Keratinocyte (primary cell): ENCODE data around the gene SEC14L5. TPM values are rescaled to one million over a fixed set of nuclear protein-coding genes. Genes with fewer than 3 reads are reported as not detected.
"Not testable (repeated sequence)": the region's sequence is repeated elsewhere in the genome, so short reads cannot be mapped to it uniquely, and the experiment has no call there.

Experiments used
- DNase-seq: peaks from one replicate; pipeline ENCODE4 v3.0.0-alpha.2; 2011; ENCODE audit warnings: low read depth, missing footprints, low spot score
- FAIRE-seq: peaks from 2 replicates; lab custom pipeline; 2011; peaks lifted over from hg19 to GRCh38; lab: Jason Lieb, UNC
- H2AFZ ChIP-seq: 2 replicates; pipeline ENCODE4 v1.6.0; 2012; ENCODE audit warnings: low read length, control low read depth, inconsistent platforms; ENCODE audit not compliant: control insufficient read depth
- H3K27ac ChIP-seq: 2 replicates; pipeline ENCODE4 v1.5.1; 2011; ENCODE audit warnings: low read length; ENCODE audit not compliant: control insufficient read depth, insufficient read depth
- H3K27me3 ChIP-seq: 3 replicates; pipeline ENCODE4 v1.6.0; 2011; ENCODE audit warnings: low read length; ENCODE audit not compliant: control insufficient read depth, insufficient read depth; ENCODE audit errors: extremely low read depth
- H3K36me3 ChIP-seq, 2 experiments: 2 replicates in 1 of 2; 3 replicates in 1 of 2; pipeline ENCODE4 v1.5.1; 2011; ENCODE audit warnings: low read length in 2 of 2, mild to moderate bottlenecking in 1 of 2; ENCODE audit not compliant: control insufficient read depth in 2 of 2, insufficient read depth in 2 of 2; ENCODE audit errors: extremely low read depth in 1 of 2
- H3K4me1 ChIP-seq: 3 replicates; pipeline ENCODE4 v1.5.1; 2011; ENCODE audit warnings: low read length; ENCODE audit not compliant: control insufficient read depth, insufficient read depth; ENCODE audit errors: extremely low read depth
- H3K4me2 ChIP-seq: 3 replicates; pipeline ENCODE4 v1.6.0; 2011; ENCODE audit warnings: low read depth, low read length; ENCODE audit not compliant: control insufficient read depth, insufficient read depth; ENCODE audit errors: extremely low read depth
- H3K4me3 ChIP-seq, 3 experiments: fragments of 200-600 bp in 1 of 3; sonication (generic) in 1 of 3; 2 replicates in 2 of 3; 3 replicates in 1 of 3; pipeline ENCODE4 v1.5.1; 2011 to 2016; ENCODE audit warnings: low read length in 3 of 3, mild to moderate bottlenecking in 3 of 3, control low read depth in 2 of 3, inconsistent platforms in 1 of 3, low read depth in 1 of 3, mixed read lengths in 1 of 3, mixed run types in 1 of 3, moderate library complexity in 1 of 3; ENCODE audit not compliant: control insufficient read depth in 2 of 3, insufficient read depth in 2 of 3; ENCODE audit errors: extremely low read depth in 1 of 3
- H3K79me2 ChIP-seq: 2 replicates; pipeline ENCODE4 v1.6.0; 2012; ENCODE audit warnings: low read length; ENCODE audit not compliant: control insufficient read depth, insufficient read depth
- H3K9ac ChIP-seq: 3 replicates; pipeline ENCODE4 v1.6.0; 2011; ENCODE audit warnings: low read length; ENCODE audit not compliant: control insufficient read depth, insufficient read depth; ENCODE audit errors: extremely low read depth
- H3K9me1 ChIP-seq: 3 replicates; pipeline ENCODE4 v1.6.0; 2011; ENCODE audit warnings: low read length; ENCODE audit not compliant: control insufficient read depth, insufficient read depth; ENCODE audit errors: extremely low read depth
- H3K9me3 ChIP-seq: 2 replicates; pipeline ENCODE4 v1.5.1; 2012; ENCODE audit warnings: low read depth, low read length; ENCODE audit not compliant: control insufficient read depth
- H4K20me1 ChIP-seq: 3 replicates; pipeline ENCODE4 v1.6.0; 2011; ENCODE audit warnings: low read length; ENCODE audit not compliant: control insufficient read depth, insufficient read depth; ENCODE audit errors: extremely low read depth
- CTCF ChIP-seq, 3 experiments: IDR thresholded peaks in 1 of 3; conservative IDR thresholded peaks in 1 of 3; optimal IDR thresholded peaks in 1 of 3; 2 replicates in 2 of 3; 3 replicates in 1 of 3; pipeline versions ENCODE3 to v1.5.1; 2011; ENCODE audit warnings: low read length in 3 of 3, mild to moderate bottlenecking in 3 of 3, moderate library complexity in 2 of 3, control low read depth in 1 of 3, inconsistent platforms in 1 of 3; ENCODE audit not compliant: insufficient read depth in 2 of 3; ENCODE audit errors: extremely low read depth in 1 of 3
- EZH2 ChIP-seq: IDR thresholded peaks from one replicate; pipeline ENCODE4 v1.6.1; 2012; ENCODE audit warnings: inconsistent platforms, mild to moderate bottlenecking, low read length, moderate library complexity
- dilution Hi-C: fragments of 300-500 bp; cut with MboI; formaldehyde crosslinking; loops from one replicate; pipeline ENCODE4 v1.7.0; 2020; ENCODE audit warnings: low sequenced_read_pairs; ENCODE audit not compliant: extremely low pct_ligation_motif_present
- polyA plus RNA-seq, 5 experiments: library from polyadenylated mRNA; depleted of rRNA in 3 of 5; stranded (reverse) in 3 of 5; stranded (forward) in 1 of 5; unstranded in 1 of 5; fragments of >200 nt; gene quantifications; 1 replicate in 1 of 5; 2 replicates in 3 of 5; 3 replicates in 1 of 5; pipeline versions ENCODE4 v1.2.1 to v1.2.3, GENCODE V29; 2011 to 2012; ENCODE audit warnings: missing spikeins in 2 of 5, low read depth in 1 of 5, low replicate concordance in 1 of 5

The SEC14L5 gene
- polyA plus RNA-seq, 1 donor (not counting 4 experiments of a cell fraction or from before 2014, with no cell fraction given): 0.08 TPM

- no peak for TF ChIP-seq EZH2
- TF ChIP-seq CTCF (optimal IDR thresholded peaks at IDR 0.05 in 1 of 3, IDR thresholded peaks at IDR 0.05 in 1 of 3, conservative IDR thresholded peaks at IDR 0.05 in 1 of 3; ENCODE audit: extremely low read depth in 1 of 3, insufficient read depth in 2 of 3, low read length in 3 of 3): no peak
- Histone ChIP-seq H4K20me1 (no peaks in the 10 kb centered on the region), H3K4me1 (no peaks in the 10 kb centered on the region), H3K4me2 (no peak overlapping the region), H3K27me3 (no peaks in the 10 kb centered on the region), H3K9ac (no peak overlapping the region), H3K79me2 (no peaks in the 10 kb centered on the region), H3K9me3 (no peaks in the 10 kb centered on the region), H3K9me1 (no peaks in the 10 kb centered on the region), H2AFZ (no peak overlapping the region), H3K27ac (no peak overlapping the region), H3K36me3 (no peaks in the 10 kb centered on the region), H3K4me3 (no peak overlapping the region)
- no peak for FAIRE-seq
- dilution Hi-C loops: no loop called here
- DNase-seq: no peak
Observed at GRCh38 chr16:4966736-4967453, 8.8 kb downstream of the SEC14L5 start.

GRCh38 chr16:4968278-4968677, 10.1 kb downstream of the SEC14L5 start:
- dilution Hi-C loops, FAIRE-seq: not testable (repeated sequence)

More at GRCh38 chr16:4968278-4968677, 10.1 kb downstream of the SEC14L5 start:
- H3K9me1 ChIP-seq, H3K9me3 ChIP-seq, H3K36me3 ChIP-seq, H3K27me3 ChIP-seq, H3K27ac ChIP-seq, H3K4me2 ChIP-seq, H3K79me2 ChIP-seq, H3K9ac ChIP-seq, H4K20me1 ChIP-seq, H2AFZ ChIP-seq, H3K4me3 ChIP-seq, DNase-seq, H3K4me1 ChIP-seq: not testable (repeated sequence)
